Nephron (organoid): Measurements from ENCODE around the gene PDGFRA.

Experiments
- H3K27ac Mint-ChIP-seq, 3 experiments: 2 replicates each; pipeline ENCODE4 v1.8.0; 2020; ENCODE audit warnings: mixed read lengths in 3 of 3, mild to moderate bottlenecking in 2 of 3, moderate library complexity in 1 of 3
- H3K27me3 Mint-ChIP-seq: 2 replicates; pipeline ENCODE4 v1.8.0; 2021; ENCODE audit warnings: low read depth, mild to moderate bottlenecking, moderate library complexity, mixed read lengths
- H3K36me3 Mint-ChIP-seq: 2 replicates; pipeline ENCODE4 v1.8.0; 2020; ENCODE audit warnings: low read depth, mixed read lengths
- H3K4me1 Mint-ChIP-seq: 2 replicates; pipeline ENCODE4 v1.8.0; 2020; ENCODE audit warnings: mixed read lengths
- H3K4me3 Mint-ChIP-seq, 3 experiments: 2 replicates each; pipeline ENCODE4 v1.8.0; 2020; ENCODE audit warnings: mild to moderate bottlenecking in 3 of 3, mixed read lengths in 3 of 3, moderate library complexity in 2 of 3
- H3K9me3 Mint-ChIP-seq: 2 replicates; pipeline ENCODE4 v1.8.0; 2020; ENCODE audit warnings: mixed read lengths
- CTCF ChIP-seq, 3 experiments: fragments of 200-600 bp; sonication (generic); IDR thresholded peaks; one replicate each; pipeline ENCODE4 v1.5.0; 2021; ENCODE audit warnings: antibody characterized with exemption in 3 of 3; ENCODE audit not compliant: unreplicated experiment in 3 of 3

PDGFRA gene

GRCh38 chr4:54317690-54318089, 88.6 kb downstream of the PDGFRA start:
- Mint-ChIP-seq H3K27ac (no peak overlapping the region), H3K4me1 (no peaks in the 10 kb centered on the region), H3K36me3 (no peaks in the 10 kb centered on the region), H3K27me3 (no peaks in the 10 kb centered on the region), H3K4me3 (no peak overlapping the region), H3K9me3 (no peaks in the 10 kb centered on the region)
- no peak for TF ChIP-seq CTCF (IDR thresholded peaks at IDR 0.05; ENCODE audit: unreplicated experiment in 3 of 3)

DNA sequence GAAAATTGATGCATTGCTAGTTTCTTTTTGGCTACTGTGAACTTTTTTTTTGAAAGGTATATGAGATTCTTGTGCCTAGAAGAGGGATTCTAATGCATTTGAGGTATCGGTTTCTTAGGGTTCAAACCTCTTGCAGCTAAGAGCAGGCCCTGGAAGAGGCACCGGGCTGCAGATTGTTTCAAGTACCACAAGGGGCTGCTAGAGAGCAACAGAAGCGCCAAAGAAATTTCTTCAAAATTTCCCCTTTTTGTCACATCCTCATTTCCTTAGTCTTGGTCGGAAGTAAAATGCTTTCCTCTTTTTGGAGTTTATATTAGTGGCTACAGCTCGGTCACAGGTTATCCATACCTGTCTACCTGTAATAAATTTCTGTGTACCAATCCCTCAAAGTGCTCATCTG, 89.8 kb downstream of the PDGFRA start:
- TF ChIP-seq CTCF (IDR thresholded peaks at IDR 0.05; ENCODE audit: unreplicated experiment in 3 of 3): peak; percentile 68 to 89 (median 74)
- no peak overlapping the region for H3K27ac Mint-ChIP-seq
- no peaks in the 10 kb centered on the region for H3K27me3 Mint-ChIP-seq
- H3K4me3 Mint-ChIP-seq: no peak overlapping the region
- H3K9me3 Mint-ChIP-seq: no peaks in the 10 kb centered on the region
- no peaks in the 10 kb centered on the region for H3K4me1 Mint-ChIP-seq
- H3K36me3 Mint-ChIP-seq: no peaks in the 10 kb centered on the region

GRCh38 chr4:54320826-54321685, 92.0 kb downstream of the PDGFRA start:
- Mint-ChIP-seq H3K4me3 (no peak overlapping the region), H3K27ac (no peak overlapping the region), H3K27me3 (no peaks in the 10 kb centered on the region), H3K36me3 (peaks cover 4% of the 10 kb centered on the region), H3K9me3 (peaks cover 2% of the 10 kb centered on the region), H3K4me1 (no peaks in the 10 kb centered on the region)
- TF ChIP-seq CTCF (IDR thresholded peaks at IDR 0.05; ENCODE audit: unreplicated experiment in 3 of 3): no peak

DNA sequence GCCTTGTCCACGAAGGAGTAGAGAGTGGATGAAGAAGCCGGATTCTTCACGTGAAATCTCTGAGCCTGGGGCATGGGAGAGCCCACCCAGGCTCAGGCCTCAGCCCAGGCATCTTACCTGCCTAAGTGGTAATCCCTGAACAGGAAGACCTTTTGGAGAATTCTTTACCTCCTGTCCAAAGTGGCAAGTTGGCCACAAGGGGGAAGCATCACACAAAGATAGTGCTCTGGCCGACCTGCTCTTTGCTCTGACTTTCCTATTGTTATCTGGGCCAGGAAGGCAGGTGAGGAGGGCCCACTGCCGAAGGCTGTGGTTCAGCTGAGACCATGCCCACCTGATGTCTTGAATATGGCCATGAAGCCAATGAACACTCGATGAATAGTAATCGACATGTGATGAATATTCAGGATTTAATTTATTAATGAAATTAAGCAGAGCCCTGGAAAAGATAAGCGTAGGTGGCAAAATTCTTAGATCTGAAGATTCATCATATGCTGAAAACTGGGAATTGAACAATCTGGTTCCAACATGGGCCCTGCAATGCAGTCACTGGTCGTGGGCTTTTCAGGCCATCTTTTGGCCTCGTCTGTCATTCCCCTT, 93.8 kb downstream of the PDGFRA start:
- Mint-ChIP-seq H3K27ac (no peak overlapping the region), H3K36me3 (peaks cover 8% of the 10 kb centered on the region), H3K4me1 (no peaks in the 10 kb centered on the region), H3K4me3 (no peak overlapping the region), H3K27me3 (peaks cover 3% of the 10 kb centered on the region), H3K9me3 (peaks cover 8% of the 10 kb centered on the region)
- peak; percentile 70 to 83 (median 75) for TF ChIP-seq CTCF (IDR thresholded peaks at IDR 0.05; ENCODE audit: unreplicated experiment in 3 of 3)

- no peak overlapping the region for H3K27ac Mint-ChIP-seq
- TF ChIP-seq CTCF (IDR thresholded peaks at IDR 0.05; ENCODE audit: unreplicated experiment in 3 of 3): no peak
- peaks cover 3% of the 10 kb centered on the region for H3K27me3 Mint-ChIP-seq
- H3K9me3 Mint-ChIP-seq: peaks cover 6% of the 10 kb centered on the region
- H3K36me3 Mint-ChIP-seq: peaks cover 5% of the 10 kb centered on the region
- H3K4me1 Mint-ChIP-seq: no peaks in the 10 kb centered on the region
- no peak overlapping the region for H3K4me3 Mint-ChIP-seq
Observed at GRCh38 chr4:54330896-54331295, 101.8 kb downstream of the PDGFRA start.
